Measurements from ENCODE around the gene SORBS1.

Gene SORBS1

GRCh38 chr10:95561177-95561863, at the start of gene SORBS1:
TSS of gene SORBS1 (minus strand) at chr10:95561371. CDS start at chr10:95441135, 120,236 bp downstream.
- peak; percentile 55 for DNase-seq (ENCODE audit: low read depth)

GRCh38 chr10:95610727-95611126, 49.6 kb upstream of the SORBS1 start:
- no peak for DNase-seq (ENCODE audit: low read depth)

- no peak for DNase-seq (ENCODE audit: low read depth)
These were observed 45.8 kb upstream of the SORBS1 start for GRCh38 chr10:95606922-95607321.

GRCh38 chr10:95605163-95605562, 44.0 kb upstream of the SORBS1 start:
- no peak for DNase-seq (ENCODE audit: low read depth)

GRCh38 chr10:95604630-95605029, 43.5 kb upstream of the SORBS1 start:
- no peak for DNase-seq (ENCODE audit: low read depth)

GRCh38 chr10:95602382-95602781, 41.2 kb upstream of the SORBS1 start:
- DNase-seq (ENCODE audit: low read depth): no peak

- DNase-seq (ENCODE audit: low read depth): peak; percentile 7
These were observed 40.0 kb upstream of the SORBS1 start for GRCh38 chr10:95601116-95601719.

GRCh38 chr10:95600158-95600557, 39.0 kb upstream of the SORBS1 start:
- DNase-seq (ENCODE audit: low read depth): no peak

- no peak for DNase-seq (ENCODE audit: low read depth)
These were observed 36.6 kb upstream of the SORBS1 start for GRCh38 chr10:95597788-95598187.

- DNase-seq (ENCODE audit: low read depth): no peak
These were observed 26.9 kb upstream of the SORBS1 start for GRCh38 chr10:95588025-95588424.

GRCh38 chr10:95579835-95580535, 18.8 kb upstream of the SORBS1 start:
- DNase-seq (ENCODE audit: low read depth): no peak

- no peak for DNase-seq (ENCODE audit: low read depth)
These were observed 18.1 kb upstream of the SORBS1 start for GRCh38 chr10:95579292-95579691.

- DNase-seq (ENCODE audit: low read depth): no peak
These were observed 17.4 kb upstream of the SORBS1 start for GRCh38 chr10:95578619-95579018.

GRCh38 chr10:95574649-95575365, 13.6 kb upstream of the SORBS1 start:
- no peak for DNase-seq (ENCODE audit: low read depth)

GRCh38 chr10:95573964-95574604, 12.9 kb upstream of the SORBS1 start:
- no peak for DNase-seq (ENCODE audit: low read depth)

- no peak for DNase-seq (ENCODE audit: low read depth)
These were observed 12.4 kb upstream of the SORBS1 start for GRCh38 chr10:95573527-95573926.

- DNase-seq (ENCODE audit: low read depth): no peak
These were observed 11.1 kb upstream of the SORBS1 start for GRCh38 chr10:95572131-95572820.

GRCh38 chr10:95571390-95571789, 10.2 kb upstream of the SORBS1 start:
- DNase-seq (ENCODE audit: low read depth): no peak

- DNase-seq (ENCODE audit: low read depth): no peak
These were observed 8.2 kb upstream of the SORBS1 start for GRCh38 chr10:95569368-95569767.

- no peak for DNase-seq (ENCODE audit: low read depth)
These were observed 6.9 kb upstream of the SORBS1 start for GRCh38 chr10:95567903-95568630.

- DNase-seq (ENCODE audit: low read depth): no peak
These were observed 5.0 kb upstream of the SORBS1 start for GRCh38 chr10:95566136-95566535.

All from stimulated activated CD4-positive, alpha-beta T cell treated with anti-CD3 and anti-CD28 coated beads, Interleukin-2, amount 100 ng/mL, for 4 hours (primary cell).